Measurements from ENCODE around the gene CD99L2.

DNA sequence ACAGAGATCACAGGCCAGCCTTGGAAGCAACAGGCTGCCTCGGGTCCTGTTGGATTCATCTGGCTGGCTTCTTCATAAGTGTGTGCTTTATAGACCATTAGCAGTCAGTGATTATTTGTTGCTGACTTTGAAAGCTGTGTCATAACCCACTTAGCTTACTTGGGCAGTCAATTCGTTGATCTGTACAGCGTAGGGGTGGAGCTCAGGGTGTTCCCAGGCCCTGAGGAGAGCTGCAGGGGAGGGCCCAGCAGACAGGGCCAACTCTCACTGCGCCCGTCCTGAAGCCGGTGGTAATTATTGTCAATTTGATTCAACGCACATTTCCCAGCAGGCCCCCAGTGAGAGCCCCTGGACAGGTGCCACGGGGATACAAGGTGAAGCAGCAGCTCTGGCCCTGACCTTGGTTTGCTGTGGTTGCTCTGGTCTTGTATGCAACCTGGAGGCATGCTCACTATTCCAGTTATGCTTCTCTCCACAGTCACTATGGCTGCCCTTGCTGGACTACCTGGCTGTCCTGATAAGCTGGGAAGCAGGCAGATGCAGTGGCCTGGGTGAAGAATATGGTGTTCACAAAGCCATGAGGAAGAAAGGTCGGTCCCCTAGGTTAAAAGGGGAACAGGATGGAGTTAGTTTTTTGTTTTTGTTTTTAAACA lies 44.6 kb upstream of the CD99L2 start:
- TF ChIP-seq JUN (CRISPR knock-in tag; IDR thresholded peaks at IDR 0.05) = no peak
- TF ChIP-seq MXD4 (CRISPR knock-in tag; IDR thresholded peaks at IDR 0.05; ENCODE audit: borderline replicate concordance) = no peak
- no peak for TF ChIP-seq NR2C2 (CRISPR knock-in tag; IDR thresholded peaks at IDR 0.05)
- TF ChIP-seq ZBTB21 (CRISPR knock-in tag; IDR thresholded peaks at IDR 0.05; ENCODE audit: borderline replicate concordance) = no peak
- no peak for TF ChIP-seq CBFB (CRISPR knock-in tag; IDR thresholded peaks at IDR 0.05; ENCODE audit: low read depth)
- TF ChIP-seq, protein P1, sequence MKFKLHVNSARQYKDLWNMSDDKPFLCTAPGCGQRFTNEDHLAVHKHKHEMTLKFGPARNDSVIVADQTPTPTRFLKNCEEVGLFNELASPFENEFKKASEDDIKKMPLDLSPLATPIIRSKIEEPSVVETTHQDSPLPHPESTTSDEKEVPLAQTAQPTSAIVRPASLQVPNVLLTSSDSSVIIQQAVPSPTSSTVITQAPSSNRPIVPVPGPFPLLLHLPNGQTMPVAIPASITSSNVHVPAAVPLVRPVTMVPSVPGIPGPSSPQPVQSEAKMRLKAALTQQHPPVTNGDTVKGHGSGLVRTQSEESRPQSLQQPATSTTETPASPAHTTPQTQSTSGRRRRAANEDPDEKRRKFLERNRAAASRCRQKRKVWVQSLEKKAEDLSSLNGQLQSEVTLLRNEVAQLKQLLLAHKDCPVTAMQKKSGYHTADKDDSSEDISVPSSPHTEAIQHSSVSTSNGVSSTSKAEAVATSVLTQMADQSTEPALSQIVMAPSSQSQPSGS (CRISPR knock-in tag; IDR thresholded peaks at IDR 0.05; ENCODE audit: borderline replicate concordance, low read depth) = no peak
- TF ChIP-seq SMAD4 (CRISPR knock-in tag; IDR thresholded peaks at IDR 0.05) = no peak
- TF ChIP-seq, protein P2, sequence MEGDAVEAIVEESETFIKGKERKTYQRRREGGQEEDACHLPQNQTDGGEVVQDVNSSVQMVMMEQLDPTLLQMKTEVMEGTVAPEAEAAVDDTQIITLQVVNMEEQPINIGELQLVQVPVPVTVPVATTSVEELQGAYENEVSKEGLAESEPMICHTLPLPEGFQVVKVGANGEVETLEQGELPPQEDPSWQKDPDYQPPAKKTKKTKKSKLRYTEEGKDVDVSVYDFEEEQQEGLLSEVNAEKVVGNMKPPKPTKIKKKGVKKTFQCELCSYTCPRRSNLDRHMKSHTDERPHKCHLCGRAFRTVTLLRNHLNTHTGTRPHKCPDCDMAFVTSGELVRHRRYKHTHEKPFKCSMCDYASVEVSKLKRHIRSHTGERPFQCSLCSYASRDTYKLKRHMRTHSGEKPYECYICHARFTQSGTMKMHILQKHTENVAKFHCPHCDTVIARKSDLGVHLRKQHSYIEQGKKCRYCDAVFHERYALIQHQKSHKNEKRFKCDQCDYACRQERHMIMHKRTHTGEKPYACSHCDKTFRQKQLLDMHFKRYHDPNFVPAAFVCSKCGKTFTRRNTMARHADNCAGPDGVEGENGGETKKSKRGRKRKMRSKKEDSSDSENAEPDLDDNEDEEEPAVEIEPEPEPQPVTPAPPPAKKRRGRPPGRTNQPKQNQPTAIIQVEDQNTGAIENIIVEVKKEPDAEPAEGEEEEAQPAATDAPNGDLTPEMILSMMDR (IDR thresholded peaks at IDR 0.05) = no peak
- TF ChIP-seq ATF1 (CRISPR knock-in tag; IDR thresholded peaks at IDR 0.05) = no peak
- TF ChIP-seq, protein P3, sequence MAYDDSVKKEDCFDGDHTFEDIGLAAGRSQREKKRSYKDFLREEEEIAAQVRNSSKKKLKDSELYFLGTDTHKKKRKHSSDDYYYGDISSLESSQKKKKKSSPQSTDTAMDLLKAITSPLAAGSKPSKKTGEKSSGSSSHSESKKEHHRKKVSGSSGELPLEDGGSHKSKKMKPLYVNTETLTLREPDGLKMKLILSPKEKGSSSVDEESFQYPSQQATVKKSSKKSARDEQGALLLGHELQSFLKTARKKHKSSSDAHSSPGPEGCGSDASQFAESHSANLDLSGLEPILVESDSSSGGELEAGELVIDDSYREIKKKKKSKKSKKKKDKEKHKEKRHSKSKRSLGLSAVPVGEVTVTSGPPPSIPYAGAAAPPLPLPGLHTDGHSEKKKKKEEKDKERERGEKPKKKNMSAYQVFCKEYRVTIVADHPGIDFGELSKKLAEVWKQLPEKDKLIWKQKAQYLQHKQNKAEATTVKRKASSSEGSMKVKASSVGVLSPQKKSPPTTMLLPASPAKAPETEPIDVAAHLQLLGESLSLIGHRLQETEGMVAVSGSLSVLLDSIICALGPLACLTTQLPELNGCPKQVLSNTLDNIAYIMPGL (CRISPR knock-in tag; IDR thresholded peaks at IDR 0.05) = no peak
- TF ChIP-seq, protein P4, sequence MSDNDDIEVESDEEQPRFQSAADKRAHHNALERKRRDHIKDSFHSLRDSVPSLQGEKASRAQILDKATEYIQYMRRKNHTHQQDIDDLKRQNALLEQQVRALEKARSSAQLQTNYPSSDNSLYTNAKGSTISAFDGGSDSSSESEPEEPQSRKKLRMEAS (CRISPR knock-in tag; IDR thresholded peaks at IDR 0.05) = no peak
- no peak for TF ChIP-seq FOXJ3 (CRISPR knock-in tag; IDR thresholded peaks at IDR 0.05; ENCODE audit: borderline replicate concordance)
